LoVo (cell line): ENCODE measurements around the gene RSBN1L.

Source experiments
- DNase-seq: peaks from one replicate; pipeline ENCODE4 v3.0.0-alpha.2; 2016; ENCODE audit warnings: low spot score

RSBN1L gene

GRCh38 chr7:77731716-77732115, 35.5 kb downstream of the RSBN1L start:
- no peak for DNase-seq

GRCh38 chr7:77734659-77735421, 38.6 kb downstream of the RSBN1L start:
- DNase-seq: no peak

- no peak for DNase-seq
Measured at GRCh38 chr7:77735457-77735856, 39.2 kb downstream of the RSBN1L start.

- no peak for DNase-seq
Measured at GRCh38 chr7:77736991-77737390, 40.7 kb downstream of the RSBN1L start.

- no peak for DNase-seq
Measured at GRCh38 chr7:77738382-77738781, 42.1 kb downstream of the RSBN1L start.

- peak; percentile 18 for DNase-seq
Measured at GRCh38 chr7:77738871-77739270, 42.6 kb downstream of the RSBN1L start.

- DNase-seq: no peak
Measured at GRCh38 chr7:77740257-77740656, 44.0 kb downstream of the RSBN1L start.

GRCh38 chr7:77743518-77743917, 47.3 kb downstream of the RSBN1L start:
- no peak for DNase-seq

- DNase-seq: no peak
Measured at GRCh38 chr7:77745746-77746145, 49.5 kb downstream of the RSBN1L start.

GRCh38 chr7:77746164-77746823, 50.0 kb downstream of the RSBN1L start:
- DNase-seq: no peak

- no peak for DNase-seq
Measured at GRCh38 chr7:77746824-77747165, 50.5 kb downstream of the RSBN1L start.

GRCh38 chr7:77747178-77747577, 50.9 kb downstream of the RSBN1L start:
- DNase-seq: no peak

GRCh38 chr7:77747718-77748117, 51.5 kb downstream of the RSBN1L start:
- DNase-seq: no peak

- DNase-seq: no peak
Measured at GRCh38 chr7:77752016-77752415, 55.8 kb downstream of the RSBN1L start.

GRCh38 chr7:77753173-77753572, 56.9 kb downstream of the RSBN1L start:
- no peak for DNase-seq

GRCh38 chr7:77757589-77757988, 61.3 kb downstream of the RSBN1L start:
- no peak for DNase-seq

- peak; percentile 79 for DNase-seq
Measured at GRCh38 chr7:77759294-77759889, 63.1 kb downstream of the RSBN1L start.

GRCh38 chr7:77760809-77761453, 64.7 kb downstream of the RSBN1L start:
- DNase-seq: no peak

GRCh38 chr7:77765481-77765880, 69.2 kb downstream of the RSBN1L start:
- no peak for DNase-seq

GRCh38 chr7:77765906-77766800, 69.9 kb downstream of the RSBN1L start:
- DNase-seq: peak; percentile 41

GRCh38 chr7:77766801-77767605, 70.7 kb downstream of the RSBN1L start:
- no peak for DNase-seq
